HG02588 (cell line): Measurements from ENCODE around the gene GAL3ST3.
"Not testable (repeated sequence)": the region's sequence is repeated elsewhere in the genome, so short reads cannot be mapped to it uniquely, and the experiment has no call there.

ENCODE experiments used
- ATAC-seq: cut with Tn5 transposase; IDR thresholded peaks from one replicate; pipeline ENCODE4 v1.9.1; 2021; ENCODE audit warnings: mild to moderate bottlenecking, moderate library complexity; ENCODE audit not compliant: unreplicated experiment

Gene GAL3ST3

DNA sequence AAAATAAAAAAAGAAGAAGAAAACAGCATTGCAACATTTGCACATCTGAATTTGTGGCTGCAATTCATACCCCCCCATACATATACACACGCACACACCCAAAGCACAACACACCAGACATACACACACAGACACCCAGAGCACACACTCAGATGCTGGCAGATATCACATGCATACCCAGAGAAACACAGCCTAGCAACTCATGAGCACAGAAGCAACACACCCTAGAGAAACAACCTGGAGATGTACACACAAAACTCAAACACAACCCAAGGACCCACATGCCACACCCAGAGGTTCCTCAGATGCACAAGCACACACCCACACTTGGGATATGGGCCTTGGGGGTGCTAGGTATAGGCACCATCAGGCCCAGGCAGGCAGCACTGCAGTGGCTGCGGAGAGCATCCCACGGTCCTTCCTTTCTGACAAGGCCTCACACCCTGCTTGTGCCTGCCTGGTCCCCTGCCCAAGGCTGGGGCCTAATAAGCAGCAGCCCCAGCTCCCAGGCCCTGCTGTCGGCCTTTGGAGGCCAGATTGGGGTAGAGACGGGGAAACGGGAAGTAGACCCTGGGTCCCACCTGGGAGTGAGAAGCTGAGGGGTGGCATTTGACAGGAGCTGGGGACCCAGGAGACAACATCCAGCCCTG lies 34.0 kb downstream of the GAL3ST3 start:
- no peak for ATAC-seq

DNA sequence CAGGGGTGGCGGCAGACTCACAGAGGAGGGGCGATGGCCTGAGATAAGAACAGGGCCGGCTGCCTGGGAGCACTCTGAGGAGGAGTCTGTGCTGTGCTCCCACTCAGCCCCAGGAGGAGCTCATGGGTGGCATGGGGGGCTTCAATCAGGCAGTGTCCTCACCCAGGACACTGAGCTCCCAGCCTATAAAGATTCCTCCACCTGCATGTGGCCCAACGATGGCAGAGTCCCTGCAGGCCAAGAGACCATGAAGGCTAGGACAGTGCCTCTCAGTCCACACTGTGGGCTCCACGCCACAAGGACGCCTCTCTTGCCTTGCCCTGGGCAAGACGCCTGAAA lies 35.2 kb downstream of the GAL3ST3 start:
- no peak for ATAC-seq

DNA sequence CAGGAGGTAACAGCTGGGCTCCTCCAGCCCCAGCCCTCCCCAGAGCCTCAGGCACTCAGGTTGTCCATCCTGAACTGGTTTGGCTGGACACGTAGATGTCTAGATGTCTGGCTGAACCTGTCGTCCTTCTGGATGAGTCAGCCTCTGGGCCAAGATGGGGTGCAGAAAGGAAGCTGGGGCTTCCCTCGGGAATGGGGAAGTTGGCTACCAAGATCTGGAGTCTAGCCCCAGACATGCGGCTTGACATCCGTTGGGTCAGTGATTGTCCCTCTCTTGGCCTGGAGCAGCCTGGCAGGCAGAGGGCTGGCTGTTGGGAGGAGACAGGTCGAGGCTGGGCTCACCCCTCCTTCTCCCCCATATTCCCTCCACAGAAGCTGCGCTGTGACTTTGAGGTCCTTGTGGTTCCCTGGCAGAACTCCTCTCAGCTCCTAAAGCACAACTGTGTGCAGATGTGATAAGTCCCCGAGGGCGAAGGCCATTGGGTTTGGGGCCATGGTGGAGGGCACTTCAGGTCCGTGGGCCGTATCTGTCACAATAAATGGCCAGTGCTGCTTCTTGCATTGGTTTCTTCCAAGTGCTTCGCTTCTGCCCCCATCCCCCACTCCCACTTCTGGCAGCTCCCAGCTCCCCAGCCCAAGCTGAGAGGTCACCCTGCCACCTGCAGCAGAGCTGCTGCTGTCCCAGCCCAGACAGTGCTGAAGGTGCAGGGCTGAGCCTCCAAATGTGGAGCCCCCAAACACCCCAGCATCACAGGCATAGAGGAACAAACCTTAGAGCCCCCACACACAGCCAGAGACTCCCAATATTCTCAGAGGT lies 35.8 kb downstream of the GAL3ST3 start:
- no peak for ATAC-seq

DNA sequence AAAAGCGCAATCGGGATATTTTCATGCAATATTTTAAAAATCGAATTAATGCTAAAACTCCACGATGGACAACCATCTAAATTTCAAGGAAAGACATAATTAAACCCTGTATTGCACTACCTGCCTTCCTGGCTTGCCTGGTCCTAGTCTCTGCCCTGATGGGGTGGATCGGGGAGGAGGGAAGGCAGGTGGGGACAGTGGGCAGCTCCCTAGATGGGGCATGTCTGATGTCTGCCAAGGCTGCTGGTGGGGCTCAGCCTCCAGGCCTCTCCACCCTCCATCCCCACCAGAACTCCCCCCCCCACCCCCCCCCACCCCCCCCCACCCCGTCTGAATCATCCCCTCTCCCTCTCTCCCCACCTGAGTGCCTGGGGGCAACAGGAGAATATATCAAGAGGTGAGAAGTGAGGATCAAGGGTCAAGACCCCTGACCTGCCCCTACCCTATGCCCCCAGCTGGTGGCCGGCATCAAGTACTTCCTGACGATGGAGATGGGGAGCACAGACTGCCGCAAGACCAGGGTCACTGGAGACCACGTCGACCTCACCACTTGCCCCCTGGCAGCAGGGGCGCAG lies 36.5 kb downstream of the GAL3ST3 start:
- no peak for ATAC-seq

DNA sequence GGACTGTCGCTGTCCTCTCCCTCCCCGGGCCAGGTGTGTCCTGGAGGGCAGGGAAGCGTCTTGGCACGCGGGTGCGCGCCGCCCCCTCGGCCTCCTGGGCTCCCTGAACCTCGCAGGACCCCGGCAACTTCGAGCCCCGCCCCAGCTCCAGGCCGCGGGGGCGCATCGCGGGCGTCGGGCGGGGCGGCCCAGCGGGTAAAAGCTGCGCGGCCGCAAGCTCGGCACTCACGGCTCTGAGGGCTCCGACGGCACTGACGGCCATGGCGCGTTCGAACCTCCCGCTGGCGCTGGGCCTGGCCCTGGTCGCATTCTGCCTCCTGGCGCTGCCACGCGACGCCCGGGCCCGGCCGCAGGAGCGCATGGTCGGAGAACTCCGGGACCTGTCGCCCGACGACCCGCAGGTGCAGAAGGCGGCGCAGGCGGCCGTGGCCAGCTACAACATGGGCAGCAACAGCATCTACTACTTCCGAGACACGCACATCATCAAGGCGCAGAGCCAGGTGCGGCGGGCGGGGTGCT lies 37.1 kb downstream of the GAL3ST3 start, which contains the start of gene CST6:
TSS of gene CST6 (plus strand) at position 224 of the 519 bp plus-strand sequence. CDS start at position 261, 37 bp downstream.
- no peak for ATAC-seq

DNA sequence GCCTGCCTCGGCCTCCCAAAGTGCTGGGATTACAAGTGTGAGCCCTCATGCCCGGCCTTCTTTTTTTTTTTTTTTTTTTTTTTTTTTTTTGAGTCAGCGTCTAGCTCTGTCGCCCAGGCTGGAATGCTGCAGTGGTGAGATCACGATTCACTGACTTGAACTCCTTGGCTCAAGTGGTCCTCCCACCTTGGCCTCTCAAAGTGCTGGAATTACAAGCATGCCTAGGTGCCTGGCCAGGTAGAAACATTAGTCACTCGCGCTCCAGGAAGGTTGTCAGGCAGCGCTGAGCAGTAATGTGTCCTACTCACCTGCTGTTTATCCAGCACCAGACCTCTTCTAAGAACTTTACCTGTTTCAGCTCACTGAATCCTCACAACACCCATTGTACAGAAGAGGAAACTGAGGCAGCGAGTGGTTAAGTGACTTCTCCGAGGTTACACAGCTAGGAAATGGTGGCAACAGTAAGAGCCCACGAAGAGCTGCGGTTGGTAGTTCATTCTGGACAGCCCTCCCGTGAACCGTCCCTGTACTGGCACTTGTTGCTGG lies 37.6 kb downstream of the GAL3ST3 start:
- no peak for ATAC-seq

DNA sequence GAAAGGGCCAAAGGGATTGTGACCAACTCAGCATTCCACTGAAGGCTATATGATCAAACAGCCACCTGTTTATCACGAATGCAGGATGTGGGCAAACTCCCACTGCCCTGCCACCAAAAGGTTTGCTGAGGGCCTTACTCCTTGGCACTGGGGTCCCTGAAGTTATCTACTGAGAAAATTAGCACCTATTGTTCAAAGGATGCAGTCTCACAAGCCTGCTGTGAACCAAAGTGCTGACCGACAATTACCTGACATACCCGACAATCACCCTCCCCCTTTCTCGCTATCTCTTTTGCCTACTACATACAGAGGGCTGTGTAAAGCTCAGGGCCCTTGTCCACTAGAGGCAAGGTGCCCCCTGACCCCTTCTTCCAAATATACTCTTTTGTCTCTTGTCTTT lies 38.9 kb downstream of the GAL3ST3 start:
- ATAC-seq = not testable (repeated sequence)

DNA sequence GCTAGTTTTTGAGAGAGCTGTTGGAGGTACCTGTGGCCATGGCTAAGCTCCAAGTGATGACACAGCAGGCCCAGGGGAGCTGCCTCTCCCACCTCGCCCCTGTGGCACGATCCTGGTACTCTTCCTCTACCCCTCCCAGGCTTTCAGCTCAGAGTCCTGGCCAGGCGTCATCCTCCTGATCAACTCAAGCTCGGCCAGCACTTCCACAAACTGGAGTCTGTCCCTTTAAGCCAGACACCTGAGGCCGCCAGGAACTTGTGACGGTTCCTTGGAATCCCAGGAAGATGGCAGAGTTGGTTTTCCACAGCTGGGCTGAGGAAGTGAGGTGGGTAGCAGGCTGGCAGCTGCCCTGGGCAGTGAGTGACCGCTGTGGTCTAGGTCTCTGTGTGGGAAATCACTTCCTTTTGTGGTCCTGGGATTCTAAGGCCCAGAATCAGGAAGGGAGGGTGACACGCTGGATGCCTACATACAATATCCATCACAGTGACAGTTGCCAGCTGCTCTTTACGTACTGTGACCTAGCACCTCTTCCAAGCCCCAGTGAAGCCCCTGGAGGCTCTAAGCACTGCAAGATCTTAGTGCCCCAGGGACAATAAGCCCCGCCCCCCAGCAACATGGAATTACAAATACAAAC lies 40.4 kb downstream of the GAL3ST3 start:
- no peak for ATAC-seq

DNA sequence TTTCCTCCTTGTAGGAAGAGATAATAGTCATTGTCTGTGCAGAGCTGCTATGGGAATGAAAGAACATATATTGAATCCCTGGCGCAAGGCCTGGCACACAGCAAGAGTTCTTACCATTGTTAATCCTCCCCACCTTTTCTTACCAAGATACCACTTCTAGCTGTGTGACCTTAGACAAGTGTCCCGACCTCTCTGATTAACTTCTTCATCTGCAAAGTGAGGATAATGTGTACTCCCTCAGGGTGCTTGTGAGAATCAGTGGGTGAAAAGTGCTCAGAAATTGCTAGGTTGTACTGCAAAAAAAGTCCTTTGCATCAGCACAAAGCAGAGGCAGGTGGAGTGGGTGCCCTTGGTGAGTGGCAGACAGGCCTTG lies 40.9 kb downstream of the GAL3ST3 start:
- ATAC-seq = no peak

DNA sequence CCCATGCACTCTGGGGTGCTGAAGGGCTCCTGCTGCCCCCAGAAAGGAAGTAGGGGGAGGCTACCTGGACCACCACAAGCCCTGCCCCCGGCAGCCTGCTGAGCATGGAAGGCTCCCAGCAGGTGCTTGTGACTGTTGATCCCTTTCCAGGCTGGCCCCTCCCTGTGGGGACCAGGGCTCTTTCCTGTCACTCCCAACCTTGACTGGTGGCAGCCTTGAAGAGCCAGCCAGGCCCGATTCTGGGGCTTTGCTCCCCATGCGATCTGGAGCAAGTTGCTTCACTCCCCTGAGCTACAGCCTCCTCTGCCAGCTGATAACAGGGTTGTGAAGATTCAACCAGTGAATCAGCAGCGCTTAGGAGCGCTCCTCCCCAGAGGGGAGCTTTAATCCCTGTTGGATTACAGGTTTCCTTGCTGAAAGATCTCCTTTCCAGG lies 41.7 kb downstream of the GAL3ST3 start:
- no peak for ATAC-seq

DNA sequence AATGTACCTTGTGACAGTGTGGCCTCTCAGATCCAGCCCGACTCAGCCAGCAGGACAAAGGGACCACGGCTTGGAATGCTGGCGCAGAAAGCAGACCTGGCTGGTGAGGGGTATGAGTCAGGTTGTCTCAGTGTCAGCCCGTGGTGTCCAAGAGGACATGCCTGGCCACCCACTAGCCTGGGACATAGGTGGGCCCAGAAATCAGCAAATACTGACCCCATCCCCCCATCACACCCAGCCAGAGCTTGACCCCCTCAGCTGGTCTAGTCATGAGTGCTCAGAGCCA lies 42.1 kb downstream of the GAL3ST3 start:
- ATAC-seq = no peak

DNA sequence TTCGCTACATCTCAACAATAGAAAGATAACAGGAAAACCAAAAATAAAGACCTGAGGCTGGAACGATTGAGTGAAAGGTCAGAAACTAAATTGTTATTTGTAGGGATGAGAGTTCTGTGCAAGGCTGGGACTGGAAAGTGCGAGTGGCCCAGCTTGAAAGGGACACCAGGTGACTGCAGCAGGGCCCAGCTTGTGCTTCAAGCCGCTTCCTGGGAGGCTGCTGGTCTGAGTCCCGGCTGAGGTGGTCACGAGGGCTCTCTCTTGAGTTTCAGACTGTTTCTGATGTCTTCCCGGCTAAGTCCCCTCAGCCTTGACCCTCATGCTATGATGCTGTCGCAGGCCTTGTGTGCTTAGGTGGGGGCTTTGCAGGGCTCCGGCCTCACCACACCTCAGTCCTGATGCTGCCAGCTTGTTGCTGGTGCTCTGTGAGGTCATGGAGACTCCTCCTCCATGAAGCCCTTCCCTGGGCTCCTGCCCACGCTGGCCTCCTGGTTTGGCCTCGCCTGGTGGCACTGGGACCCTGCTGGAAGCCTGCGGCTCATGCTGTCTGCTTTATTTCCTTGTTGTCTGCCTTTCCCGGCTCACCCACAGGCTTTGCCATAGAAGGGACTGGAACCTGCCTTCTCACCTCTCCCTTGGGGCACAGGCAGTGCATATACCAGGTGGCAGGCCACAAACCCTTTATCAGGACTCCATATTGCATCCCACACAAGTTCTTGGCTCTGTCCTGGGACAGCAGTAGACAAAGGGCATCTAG lies 42.6 kb downstream of the GAL3ST3 start:
- ATAC-seq = no peak

DNA sequence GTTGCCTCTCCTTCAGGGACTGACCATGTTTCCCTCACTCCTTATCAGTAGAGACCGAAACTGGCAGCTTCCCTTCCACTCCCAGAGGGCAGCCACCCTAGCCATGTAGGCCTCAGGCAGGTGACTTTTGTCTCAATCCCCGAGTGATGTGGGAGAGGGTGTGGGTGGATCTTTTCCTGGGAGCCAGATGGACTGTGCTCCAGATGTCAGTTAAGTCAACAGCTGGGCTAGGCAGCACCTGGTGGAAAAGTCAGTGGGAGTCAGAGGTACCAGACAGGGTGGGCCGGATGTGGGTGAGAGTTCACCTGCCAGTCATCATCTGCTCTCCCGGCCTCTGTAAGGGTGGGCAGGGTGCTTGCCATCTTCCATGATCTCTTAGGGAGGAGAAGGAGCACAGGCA lies 44.8 kb downstream of the GAL3ST3 start:
- no peak for ATAC-seq

DNA sequence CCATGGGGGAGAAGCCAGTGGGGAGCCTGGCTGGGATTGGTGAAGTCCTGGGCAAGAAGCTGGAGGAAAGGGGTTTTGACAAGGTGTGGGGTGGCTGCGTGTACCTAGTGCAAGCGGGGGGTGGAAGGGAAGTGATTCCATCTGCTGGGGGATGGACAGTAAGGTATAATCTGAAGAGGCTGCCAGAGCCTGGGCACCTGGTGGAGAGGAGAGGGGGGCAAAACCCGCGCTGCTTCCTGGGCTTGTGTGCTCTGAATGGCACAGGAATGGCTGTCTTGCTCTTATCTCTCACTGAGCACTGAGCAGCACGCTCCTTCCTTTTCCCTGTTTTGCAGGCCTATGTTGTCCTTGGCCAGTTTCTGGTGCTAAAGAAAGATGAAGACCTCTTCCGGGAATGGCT lies 45.7 kb downstream of the GAL3ST3 start:
- ATAC-seq = no peak

DNA sequence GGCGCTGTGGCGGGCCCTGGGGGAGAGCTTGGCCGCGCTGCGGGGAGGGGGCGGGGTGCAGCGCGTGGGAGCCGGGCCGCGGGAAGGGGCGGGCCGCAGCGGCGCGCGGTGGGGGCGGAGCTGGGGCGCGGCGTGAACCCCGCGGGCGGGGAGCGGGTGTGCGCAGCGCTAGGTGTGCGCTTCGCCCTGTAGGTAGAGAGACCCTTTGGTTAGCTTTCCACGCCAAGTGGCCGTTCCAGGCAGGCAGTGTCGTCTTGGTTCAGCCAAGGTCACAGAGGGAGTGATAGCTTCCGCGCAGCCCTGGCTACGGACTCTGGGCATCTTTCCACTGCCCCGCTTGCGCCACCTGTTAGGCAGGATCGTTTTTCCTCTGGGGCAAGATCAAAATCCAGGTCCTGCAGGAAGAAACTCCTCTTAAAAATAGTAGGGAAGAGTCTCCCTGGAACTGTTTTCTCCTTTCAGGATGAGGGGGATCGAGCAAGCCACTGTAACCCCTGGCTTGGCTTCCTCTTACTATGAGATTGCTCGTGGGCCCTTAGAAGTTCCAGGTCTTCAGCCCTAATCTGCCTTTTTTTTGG lies 46.2 kb downstream of the GAL3ST3 start:
- peak; percentile 47 for ATAC-seq

DNA sequence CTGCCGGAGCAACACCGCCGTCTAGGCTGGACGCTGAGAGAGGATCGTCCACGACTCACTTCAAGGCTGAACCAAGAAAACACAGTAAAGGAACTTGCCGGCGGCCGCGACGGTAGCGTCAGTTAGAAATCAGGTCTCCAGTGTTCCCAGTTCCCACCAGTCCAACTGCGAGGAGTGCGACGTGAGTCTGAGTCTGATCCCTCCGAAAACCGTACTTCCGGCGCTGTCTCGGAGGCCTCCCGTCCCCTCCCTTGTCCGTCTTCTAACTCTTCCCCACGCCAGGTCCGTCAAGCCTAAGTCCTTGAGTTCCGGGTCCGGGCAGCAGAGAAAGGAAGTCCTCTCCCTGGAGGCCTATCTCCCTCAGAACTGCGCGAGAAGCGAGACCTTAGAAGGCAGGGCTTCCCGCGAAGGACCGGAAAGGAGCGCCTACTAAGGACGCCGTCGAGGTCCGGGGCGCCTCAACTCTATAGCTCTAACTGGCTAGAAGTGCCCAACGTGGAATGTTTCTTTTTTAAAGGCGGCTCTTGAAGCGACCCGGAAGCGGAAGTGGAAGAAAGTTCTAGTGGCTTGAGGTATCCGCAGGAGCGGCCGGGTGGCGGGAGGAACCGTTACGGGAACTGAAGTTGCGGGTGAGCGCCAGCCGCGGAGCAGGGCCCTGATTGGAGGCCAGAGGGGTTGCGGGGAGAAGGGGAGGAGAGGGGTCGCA lies 46.9 kb downstream of the GAL3ST3 start, which contains the start of the genes BANF1 and EIF1AD:
TSS of gene BANF1 (plus strand) at position 562 of the 706 bp plus-strand sequence. CDS start 748 bp downstream, outside the sequence.
TSS of gene EIF1AD (minus strand) at position 216 of the 706 bp plus-strand sequence. CDS start 1,768 bp downstream, outside the sequence.
- ATAC-seq = peak; percentile 72

DNA sequence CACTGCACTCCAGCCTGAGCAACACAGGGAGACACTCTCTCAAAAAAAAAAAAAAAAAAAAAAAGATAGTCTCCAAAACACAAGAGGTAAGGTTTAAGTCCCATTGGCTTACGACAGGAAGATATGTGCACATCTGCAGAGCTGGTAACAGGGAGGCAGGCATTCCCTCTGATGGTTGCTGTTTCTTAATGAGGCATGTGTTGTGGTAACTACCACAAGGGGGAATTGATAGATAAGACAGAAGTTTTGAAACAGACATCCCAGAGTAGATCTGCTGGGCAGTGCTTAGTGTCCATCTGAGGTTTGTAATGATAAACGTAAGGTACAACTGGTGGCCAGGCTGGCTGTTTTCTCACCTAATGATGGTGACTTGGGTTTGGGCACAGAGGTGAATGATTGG lies 51.7 kb downstream of the GAL3ST3 start:
- ATAC-seq = no peak

DNA sequence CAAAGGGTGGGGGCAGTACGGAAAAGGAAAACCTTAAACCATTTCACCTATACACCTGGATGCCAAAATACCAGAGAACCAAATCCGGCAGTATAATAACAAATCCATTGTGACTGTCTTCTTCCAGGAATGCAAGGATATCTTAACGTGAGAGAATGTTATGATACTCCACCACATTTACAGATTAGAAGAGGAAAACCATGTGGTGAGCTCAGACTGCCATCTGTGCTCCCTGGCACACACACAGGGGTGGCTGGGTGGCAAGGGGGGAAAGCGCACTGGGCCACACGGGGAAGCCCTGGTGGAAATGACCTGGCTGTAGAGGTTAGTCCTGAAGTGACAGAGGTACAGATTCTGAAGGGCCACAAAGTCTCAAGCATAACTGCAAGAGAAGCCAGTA lies 56.9 kb downstream of the GAL3ST3 start:
- no peak for ATAC-seq
